Loucy (cell line): ENCODE measurements around the gene ECHS1.

Experiments used
- EZH2phosphoT487 ChIP-seq: fragments of 200-600 bp; IDR thresholded peaks from 2 replicates; pipeline ENCODE4 v1.6.1; 2018; ENCODE audit warnings: antibody characterized with exemption, mild to moderate bottlenecking, moderate library complexity, borderline replicate concordance
- TF ChIP-seq, protein P1 (sequence below): fragments of 200-600 bp; sonication (generic); conservative IDR thresholded peaks from 2 replicates; pipeline ENCODE4 v1.5.1; 2014; ENCODE audit warnings: mild to moderate bottlenecking, antibody characterized with exemption, low read length

DNA sequence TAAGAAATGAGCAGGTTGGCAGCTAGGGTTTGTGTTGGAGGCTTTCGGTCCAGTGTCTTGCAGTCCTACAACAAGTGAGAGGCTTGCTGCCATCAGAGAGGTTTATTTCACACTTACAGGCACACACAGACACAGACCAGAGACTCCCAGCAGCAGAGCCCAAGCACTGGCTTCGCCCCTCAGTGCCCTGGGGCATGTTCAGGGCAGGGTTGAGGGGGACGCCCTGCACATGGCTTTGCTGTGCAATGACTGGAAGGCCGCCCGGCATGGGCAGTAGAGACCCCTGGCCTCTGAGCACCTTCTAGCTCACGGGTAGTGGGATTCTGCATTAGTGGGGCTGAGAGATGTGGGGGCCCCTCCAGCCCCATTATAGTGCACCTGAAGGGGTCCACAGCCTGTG lies 47.4 kb upstream of the ECHS1 start:
- TF ChIP-seq, protein P1, sequence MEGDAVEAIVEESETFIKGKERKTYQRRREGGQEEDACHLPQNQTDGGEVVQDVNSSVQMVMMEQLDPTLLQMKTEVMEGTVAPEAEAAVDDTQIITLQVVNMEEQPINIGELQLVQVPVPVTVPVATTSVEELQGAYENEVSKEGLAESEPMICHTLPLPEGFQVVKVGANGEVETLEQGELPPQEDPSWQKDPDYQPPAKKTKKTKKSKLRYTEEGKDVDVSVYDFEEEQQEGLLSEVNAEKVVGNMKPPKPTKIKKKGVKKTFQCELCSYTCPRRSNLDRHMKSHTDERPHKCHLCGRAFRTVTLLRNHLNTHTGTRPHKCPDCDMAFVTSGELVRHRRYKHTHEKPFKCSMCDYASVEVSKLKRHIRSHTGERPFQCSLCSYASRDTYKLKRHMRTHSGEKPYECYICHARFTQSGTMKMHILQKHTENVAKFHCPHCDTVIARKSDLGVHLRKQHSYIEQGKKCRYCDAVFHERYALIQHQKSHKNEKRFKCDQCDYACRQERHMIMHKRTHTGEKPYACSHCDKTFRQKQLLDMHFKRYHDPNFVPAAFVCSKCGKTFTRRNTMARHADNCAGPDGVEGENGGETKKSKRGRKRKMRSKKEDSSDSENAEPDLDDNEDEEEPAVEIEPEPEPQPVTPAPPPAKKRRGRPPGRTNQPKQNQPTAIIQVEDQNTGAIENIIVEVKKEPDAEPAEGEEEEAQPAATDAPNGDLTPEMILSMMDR = no peak
- no peak for TF ChIP-seq EZH2phosphoT487
